OCI-LY7 (cell line): Measurements from ENCODE around the gene LRRC7.

Source experiments
- EZH2phosphoT487 ChIP-seq: fragments of 200-600 bp; sonication (generic); IDR thresholded peaks from 2 replicates; pipeline ENCODE4 v1.6.1; 2018; ENCODE audit warnings: low read depth, borderline replicate concordance, mild to moderate bottlenecking, mixed run types, antibody characterized with exemption, low read length, moderate library complexity, mixed read lengths
- TF ChIP-seq, protein P1 (sequence below): fragments of 200-600 bp; sonication (generic); conservative IDR thresholded peaks from 2 replicates; pipeline ENCODE4 v1.5.1; 2014; ENCODE audit warnings: mild to moderate bottlenecking, antibody characterized with exemption, low read length, moderate library complexity, mixed read lengths

DNA sequence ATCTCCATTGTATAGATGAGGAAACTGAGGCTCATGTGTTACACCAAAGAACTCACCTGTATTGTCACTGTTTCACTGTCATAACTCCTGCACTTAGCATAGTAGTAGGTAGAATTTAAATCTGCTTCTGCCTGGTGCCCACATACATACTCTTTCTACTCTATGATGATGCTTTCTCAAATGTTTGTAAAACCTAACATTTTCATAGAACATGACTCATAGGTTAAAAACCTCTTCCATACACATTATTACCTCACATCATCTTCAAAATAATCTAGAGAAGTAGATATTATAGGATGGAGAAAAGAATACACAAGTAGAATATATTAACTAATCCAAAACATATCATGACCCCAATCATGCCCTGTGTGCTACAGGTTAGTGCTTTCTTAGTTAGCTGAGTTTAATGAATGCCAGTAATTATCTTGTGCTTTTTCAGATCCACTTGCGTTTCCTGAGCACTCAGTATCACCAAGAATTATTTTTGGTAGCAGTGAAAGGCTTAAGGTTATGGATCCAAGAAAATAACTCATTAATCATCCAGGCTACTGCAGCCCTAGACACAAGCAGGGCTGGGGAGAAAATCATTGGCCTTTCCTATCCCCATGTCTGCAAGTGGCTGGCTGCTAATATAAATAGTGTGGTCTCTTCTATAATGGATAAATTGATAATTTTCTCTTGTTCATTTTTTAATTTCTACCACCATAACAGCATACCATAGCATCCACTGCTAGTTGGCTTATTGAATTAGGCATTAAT lies 480.8 kb downstream of the LRRC7 start:
- TF ChIP-seq, protein P1, sequence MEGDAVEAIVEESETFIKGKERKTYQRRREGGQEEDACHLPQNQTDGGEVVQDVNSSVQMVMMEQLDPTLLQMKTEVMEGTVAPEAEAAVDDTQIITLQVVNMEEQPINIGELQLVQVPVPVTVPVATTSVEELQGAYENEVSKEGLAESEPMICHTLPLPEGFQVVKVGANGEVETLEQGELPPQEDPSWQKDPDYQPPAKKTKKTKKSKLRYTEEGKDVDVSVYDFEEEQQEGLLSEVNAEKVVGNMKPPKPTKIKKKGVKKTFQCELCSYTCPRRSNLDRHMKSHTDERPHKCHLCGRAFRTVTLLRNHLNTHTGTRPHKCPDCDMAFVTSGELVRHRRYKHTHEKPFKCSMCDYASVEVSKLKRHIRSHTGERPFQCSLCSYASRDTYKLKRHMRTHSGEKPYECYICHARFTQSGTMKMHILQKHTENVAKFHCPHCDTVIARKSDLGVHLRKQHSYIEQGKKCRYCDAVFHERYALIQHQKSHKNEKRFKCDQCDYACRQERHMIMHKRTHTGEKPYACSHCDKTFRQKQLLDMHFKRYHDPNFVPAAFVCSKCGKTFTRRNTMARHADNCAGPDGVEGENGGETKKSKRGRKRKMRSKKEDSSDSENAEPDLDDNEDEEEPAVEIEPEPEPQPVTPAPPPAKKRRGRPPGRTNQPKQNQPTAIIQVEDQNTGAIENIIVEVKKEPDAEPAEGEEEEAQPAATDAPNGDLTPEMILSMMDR = no peak
- no peak for TF ChIP-seq EZH2phosphoT487
